K562 (cell line): ENCODE results near the gene AFF3. TPM values are rescaled to one million over a fixed set of nuclear protein-coding genes. Genes with fewer than 3 reads are reported as not detected.

Source experiments
- ATAC-seq: fragments of 200-7000 bp; cut with Tn5 transposase; 3 replicates; pipeline ENCODE4 v1.9.1; 2020; ENCODE audit warnings: moderate library complexity
- BruUV-seq: library from RNA; stranded (reverse); fragments of 400-500 nt; replicated peaks from 2 replicates; lab custom pipeline; 2021; lab: Mats Ljungman, UMichigan
- CTCF ChIA-PET: fragments of 300-600 bp; formaldehyde crosslinking; extraction: SDS; loops from one replicate; lab custom pipeline; 2021; ENCODE audit warnings: low intra/inter-chr PET ratio; lab: Yijun Ruan, JAX
- POLR2A ChIA-PET: fragments of 300-600, 350-650 bp; sonication (Branson Sonifier 250); formaldehyde crosslinking; extraction: SDS; loops from one replicate; lab custom pipeline; 2021; ENCODE audit warnings: antibody characterized with exemption, inconsistent platforms; lab: Yijun Ruan, JAX
- DNase-seq, 4 experiments: peaks; one replicate each; pipeline versions ENCODE4 v3.0.0 to v3.0.0-alpha.2; 2011 to 2018; ENCODE audit warnings: low spot score in 3 of 4, mixed read lengths in 3 of 4; ENCODE audit errors: extremely low read depth in 1 of 4
- FAIRE-seq: peaks from 2 replicates; lab custom pipeline; 2011; peaks lifted over from hg19 to GRCh38; lab: Jason Lieb, UNC
- H2AFZ ChIP-seq: 2 replicates; pipeline ENCODE4 v1.6.0; 2011; ENCODE audit warnings: low read depth, low read length, control low read depth, inconsistent platforms
- H3K27ac ChIP-seq: fragments of 200-600 bp; 3 replicates; pipeline ENCODE4 v1.8.0; 2011; ENCODE audit warnings: low read depth, mild to moderate bottlenecking, control low read depth, inconsistent platforms, low read length, moderate library complexity, mixed read lengths; ENCODE audit errors: extremely low read depth
- H3K27me3 ChIP-seq, 2 experiments: fragments of 300-600 bp in 1 of 2; 2 replicates in 1 of 2; 3 replicates in 1 of 2; pipeline versions ENCODE4 v1.6.0 to v1.8.0; 2011; ENCODE audit warnings: inconsistent platforms in 2 of 2, low read length in 2 of 2, mild to moderate bottlenecking in 1 of 2, mixed read lengths in 1 of 2, moderate library complexity in 1 of 2; ENCODE audit not compliant: control insufficient read depth in 2 of 2, insufficient read depth in 2 of 2
- H3K36me3 ChIP-seq: fragments of 300-600 bp; 3 replicates; pipeline ENCODE4 v1.8.0; 2011; ENCODE audit warnings: mild to moderate bottlenecking, low read length, inconsistent platforms; ENCODE audit not compliant: control insufficient read depth, insufficient read depth
- H3K4me1 ChIP-seq, 2 experiments: fragments of 200-600 bp in 1 of 2; replicated peaks in 1 of 2; 2 replicates in 1 of 2; 3 replicates in 1 of 2; pipeline versions ENCODE4 v1.5.1 to v1.8.0; 2011; ENCODE audit warnings: inconsistent platforms in 2 of 2, low read length in 2 of 2, mild to moderate bottlenecking in 1 of 2, mixed read lengths in 1 of 2, moderate library complexity in 1 of 2; ENCODE audit not compliant: control insufficient read depth in 2 of 2, insufficient read depth in 2 of 2
- H3K4me2 ChIP-seq: 2 replicates; pipeline ENCODE4 v1.6.1; 2011; ENCODE audit warnings: low read length, control low read depth, inconsistent platforms, mixed read lengths; ENCODE audit not compliant: insufficient read depth
- H3K4me3 ChIP-seq: fragments of 200-600 bp; sonication (generic), shearing (Covaris generic); 2 replicates; pipeline ENCODE4 v1.5.1; 2016; ENCODE audit warnings: control low read depth, inconsistent platforms
- H3K79me2 ChIP-seq: fragments of 200-600 bp; 3 replicates; pipeline ENCODE4 v1.8.0; 2011; ENCODE audit warnings: low read length, inconsistent platforms; ENCODE audit not compliant: control insufficient read depth, insufficient read depth
- H3K9ac ChIP-seq, 2 experiments: 2 replicates each; pipeline versions ENCODE4 v1.6.0 to v1.6.1; 2011; ENCODE audit warnings: low read depth in 2 of 2, low read length in 2 of 2, control low read depth in 1 of 2, inconsistent platforms in 1 of 2, mild to moderate bottlenecking in 1 of 2, mixed read lengths in 1 of 2; ENCODE audit not compliant: insufficient read depth in 1 of 2
- H3K9me1 ChIP-seq: one replicate; pipeline ENCODE4 v1.6.0; 2011; ENCODE audit warnings: inconsistent platforms, mild to moderate bottlenecking, low read length, moderate library complexity; ENCODE audit not compliant: control insufficient read depth, insufficient read depth
- H3K9me3 ChIP-seq: replicated peaks from 2 replicates; pipeline ENCODE4 v1.5.1; 2011; ENCODE audit warnings: low read depth, low read length, inconsistent platforms; ENCODE audit not compliant: control insufficient read depth, insufficient read depth
- H4K20me1 ChIP-seq: replicated peaks from 2 replicates; pipeline ENCODE4 v1.6.1; 2011; ENCODE audit warnings: low read length, inconsistent platforms, mixed read lengths; ENCODE audit not compliant: control insufficient read depth, insufficient read depth
- NCOA2 ChIP-seq, 2 experiments: fragments of 450-650 bp; IDR thresholded peaks; 2 replicates each; pipeline ENCODE4 v1.6.1; 2018; ENCODE audit warnings: mild to moderate bottlenecking in 2 of 2, moderate library complexity in 1 of 2; ENCODE audit not compliant: partially characterized antibody in 2 of 2
- WGBS: fragments of 100-300 bp; shearing (Covaris generic); methylation state at CpG from one replicate; pipeline ENCODE4 v1.1.6; 2016; ENCODE audit warnings: low coverage, mixed read lengths; ENCODE audit not compliant: insufficient coverage; ENCODE audit errors: missing lambda C conversion rate; 5-methylcytosine and 5-hydroxymethylcytosine counted together
- in situ Hi-C: fragments of 300-500 bp; cut with MboI; formaldehyde crosslinking; loops from 4 replicates; pipeline ENCODE4 v1.15.0; 2018; ENCODE audit warnings: inconsistent platforms, mixed read lengths
- intact Hi-C: fragments of 100-400 bp; cut with micrococcal nuclease; formaldehyde crosslinking; loops from 2 replicates; pipeline ENCODE4 v1.14.2; 2022
- polyA plus RNA-seq, 8 experiments: library from polyadenylated mRNA; depleted of rRNA in 4 of 8; stranded (reverse) in 5 of 8; unstranded in 3 of 8; fragments of >200 nt; fragmentation: Nextera tagmentation in 2 of 8; fragmentation: Illumina TruSeq in 1 of 8; extraction: Ambion mirVana in 2 of 8; extraction: Trizol in 1 of 8; gene quantifications; 2 replicates each; pipeline versions ENCODE4 v1.2.1 to v1.2.3, GENCODE V29; 2011 to 2014; ENCODE audit warnings: inconsistent platforms in 1 of 8, missing spikeins in 1 of 8
- total RNA-seq, 7 experiments: library from RNA; depleted of rRNA in 6 of 7; stranded (reverse); fragments of >200 nt in 6 of 7; fragmentation: Illumina TruSeq in 2 of 7; extraction: Trizol in 2 of 7; gene quantifications; 2 replicates each; pipeline versions ENCODE4 v1.2.1 to v1.2.3, GENCODE V29; 2011 to 2021; ENCODE audit warnings: low replicate concordance in 1 of 7
- TF ChIP-seq, protein P1 (sequence below): fragments of 250-450 bp; sonication (Bioruptor Pico); IDR thresholded peaks from 2 replicates; pipeline ENCODE4 v1.8.0; 2021; ENCODE audit warnings: moderate library complexity, mild to moderate bottlenecking, inconsistent platforms
- TF ChIP-seq, protein P2 (sequence below): IDR thresholded peaks from 2 replicates; pipeline ENCODE4 v1.6.1; 2016; ENCODE audit warnings: missing genetic modification characterization, missing compliant biosample characterization

The AFF3 gene
- total and polyA plus RNA-seq, 9 of the 15 experiments (the other 6 are each of a cell fraction or from before 2014, with no cell fraction given) = 0.02 to 0.11 TPM; not detected in 7

DNA sequence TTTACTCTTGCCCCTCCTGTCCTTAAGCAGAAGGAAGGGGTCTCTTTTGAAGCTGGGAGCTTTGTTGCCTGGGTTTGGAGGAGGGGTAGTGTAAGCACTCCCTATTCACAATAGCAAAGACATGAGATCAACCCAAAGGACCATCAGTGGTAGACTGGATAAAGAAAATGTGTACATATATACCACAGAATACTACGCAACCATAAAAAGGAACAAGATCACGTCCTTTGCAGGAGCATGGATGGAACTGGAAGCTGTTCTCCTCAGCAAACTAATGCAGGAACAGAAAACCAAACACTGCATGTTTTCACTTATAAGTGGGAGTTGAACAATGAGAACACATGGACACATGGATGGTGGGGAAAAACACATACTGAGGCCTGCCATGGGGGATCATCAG lies 371.5 kb downstream of the AFF3 start:
- Histone ChIP-seq H3K36me3 (no peaks in the 10 kb centered on the region), H3K4me1 (peaks cover 9 to 29% of the 10 kb centered on the region in 2 experiments), H3K79me2 (no peaks in the 10 kb centered on the region)
- POLR2A ChIA-PET = no interaction called here
- 59% methylated on average over 2 of the region's 2 CpGs for WGBS
- intact Hi-C loops = no loop called here
- TF ChIP-seq, protein P1, sequence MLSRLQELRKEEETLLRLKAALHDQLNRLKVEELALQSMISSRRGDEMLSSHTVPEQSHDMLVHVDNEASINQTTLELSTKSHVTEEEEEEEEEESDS (CRISPR knock-in tag) = no peak
- no peak for TF ChIP-seq NCOA2 (IDR thresholded peaks at IDR 0.05; ENCODE audit: partially characterized antibody in 2 of 2)
- TF ChIP-seq, protein P2, sequence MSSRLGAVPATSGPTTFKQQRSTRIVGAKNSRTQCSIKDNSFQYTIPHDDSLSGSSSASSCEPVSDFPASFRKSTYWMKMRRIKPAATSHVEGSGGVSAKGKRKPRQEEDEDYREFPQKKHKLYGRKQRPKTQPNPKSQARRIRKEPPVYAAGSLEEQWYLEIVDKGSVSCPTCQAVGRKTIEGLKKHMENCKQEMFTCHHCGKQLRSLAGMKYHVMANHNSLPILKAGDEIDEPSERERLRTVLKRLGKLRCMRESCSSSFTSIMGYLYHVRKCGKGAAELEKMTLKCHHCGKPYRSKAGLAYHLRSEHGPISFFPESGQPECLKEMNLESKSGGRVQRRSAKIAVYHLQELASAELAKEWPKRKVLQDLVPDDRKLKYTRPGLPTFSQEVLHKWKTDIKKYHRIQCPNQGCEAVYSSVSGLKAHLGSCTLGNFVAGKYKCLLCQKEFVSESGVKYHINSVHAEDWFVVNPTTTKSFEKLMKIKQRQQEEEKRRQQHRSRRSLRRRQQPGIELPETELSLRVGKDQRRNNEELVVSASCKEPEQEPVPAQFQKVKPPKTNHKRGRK (tag) = peak; percentile 58; the same call in 1 of the 2 replicates
- TF ChIP-seq, all 486 proteins: peak for 1
- Histone ChIP-seq H3K4me3 (no peak overlapping the region), H3K9me3 (peaks cover 12% of the 10 kb centered on the region; the same call in 1 of the 2 replicates), H3K9ac (no peak overlapping the region), H2AFZ (peak overlapping the region; percentile 60; the same call in 1 of the 2 replicates), H3K27me3 (no peaks in the 10 kb centered on the region), H4K20me1 (no peaks in the 10 kb centered on the region), H3K27ac (peak overlapping the region; percentile 51), H3K4me2 (no peak overlapping the region), H3K9me1 (no peaks in the 10 kb centered on the region)
- no TSS peak for BruUV-seq
- FAIRE-seq (no peak), ATAC-seq (no peak), DNase-seq (no peak)
- in situ Hi-C loops = no loop called here
- CTCF ChIA-PET = no interaction called here
